Dedifferentiated amniotic fluid mesenchymal stem cell (primary cell): Measurements from ENCODE around the gene CIBAR2.
"Not testable (repeated sequence)": the region's sequence is repeated elsewhere in the genome, so short reads cannot be mapped to it uniquely, and the experiment has no call there.

Experiments
- DNase-seq: peaks from one replicate; pipeline ENCODE4 v3.0.0-alpha.2; 2016; ENCODE audit errors: extremely low spot score

The CIBAR2 gene

GRCh38 chr16:85128079-85128837 lies 16.0 kb upstream of the CIBAR2 start:
- no peak for DNase-seq

- DNase-seq = no peak
These were observed 15.1 kb upstream of the CIBAR2 start for GRCh38 chr16:85127379-85127723.

DNA sequence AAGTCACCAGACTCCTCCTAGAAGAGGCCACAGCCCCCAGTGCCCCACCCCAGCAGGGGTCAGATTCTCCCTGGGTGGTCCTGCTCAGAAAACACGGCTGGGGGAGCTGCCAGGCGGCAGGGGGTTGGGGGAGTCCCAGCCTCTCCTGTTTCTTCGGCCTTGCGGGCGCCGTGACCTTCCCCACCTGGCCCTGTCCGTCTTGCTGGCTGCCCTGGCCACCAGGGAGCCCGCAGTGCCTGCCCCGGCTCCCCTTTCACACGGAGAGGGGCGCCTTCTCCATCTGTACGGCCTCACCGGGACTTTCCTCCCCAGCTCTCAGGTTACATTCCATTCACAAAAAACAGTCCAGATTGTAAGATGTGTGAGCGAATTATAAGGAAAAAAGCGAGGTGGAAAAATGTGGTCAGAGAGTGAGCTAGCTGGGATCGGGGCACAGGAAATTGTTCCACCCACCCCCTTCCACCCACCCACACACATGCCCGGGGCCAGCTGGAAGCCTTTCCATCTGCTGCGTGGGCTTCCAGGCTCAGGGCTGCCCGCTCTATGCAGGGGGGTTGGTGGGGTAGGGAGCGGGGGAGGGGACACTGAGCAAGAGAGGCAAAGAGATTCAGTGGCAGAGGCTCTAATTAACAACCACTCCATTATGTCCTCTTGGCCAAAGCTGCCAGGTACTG lies 14.6 kb upstream of the CIBAR2 start:
- peak; percentile 59 for DNase-seq

DNA sequence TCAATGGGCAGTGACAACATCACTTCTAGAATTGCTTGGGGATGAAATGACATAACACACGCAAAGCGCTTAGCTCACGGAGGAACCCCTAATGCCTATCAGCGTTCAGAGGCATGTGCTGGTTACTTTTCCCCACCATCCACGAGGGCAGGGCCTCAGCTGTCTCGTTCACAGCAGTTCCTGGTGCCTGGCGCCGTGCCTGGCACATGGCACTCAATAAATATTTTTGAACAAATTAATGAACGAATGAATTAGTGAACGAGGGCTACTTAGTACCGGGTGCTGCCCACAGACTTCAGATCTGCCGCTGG lies 14.1 kb upstream of the CIBAR2 start:
- no peak for DNase-seq

GRCh38 chr16:85125570-85126393 lies 13.5 kb upstream of the CIBAR2 start:
- no peak for DNase-seq

DNA sequence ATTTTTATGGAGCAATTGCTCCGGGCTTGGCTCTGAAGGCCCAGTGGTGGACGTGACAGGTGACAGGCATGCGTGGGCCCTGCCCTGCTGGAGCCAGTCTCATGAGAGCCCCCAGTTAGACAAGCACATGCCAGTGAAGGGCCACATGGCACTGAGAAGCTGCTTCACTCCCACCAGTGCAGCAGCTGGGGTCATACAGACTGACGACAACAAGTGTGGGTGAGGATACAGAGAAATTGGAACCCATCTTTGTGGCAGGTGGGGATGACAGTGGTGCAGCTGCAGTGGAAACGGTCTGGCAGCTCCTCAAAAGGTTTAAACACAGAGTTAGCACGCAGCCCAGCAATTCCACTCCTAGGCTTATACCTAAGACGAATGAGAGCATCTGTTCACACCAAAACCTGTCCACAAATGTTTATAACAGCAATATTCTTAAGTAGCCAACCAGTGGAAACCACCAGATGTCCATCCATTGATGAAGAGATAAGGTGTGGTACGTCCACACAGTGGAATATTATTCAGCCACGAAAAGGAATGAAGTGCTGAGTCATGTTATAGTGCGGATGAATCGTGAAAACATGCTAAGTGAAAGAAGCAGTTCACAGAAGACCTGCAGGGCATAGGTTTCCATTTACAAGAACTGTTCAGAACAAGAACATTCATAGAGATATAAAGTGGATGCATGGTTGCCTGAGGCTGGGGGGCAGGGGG lies 12.5 kb upstream of the CIBAR2 start:
- DNase-seq = no peak

- DNase-seq = peak; percentile 53
These were observed 11.8 kb upstream of the CIBAR2 start for GRCh38 chr16:85123891-85124635.

DNA sequence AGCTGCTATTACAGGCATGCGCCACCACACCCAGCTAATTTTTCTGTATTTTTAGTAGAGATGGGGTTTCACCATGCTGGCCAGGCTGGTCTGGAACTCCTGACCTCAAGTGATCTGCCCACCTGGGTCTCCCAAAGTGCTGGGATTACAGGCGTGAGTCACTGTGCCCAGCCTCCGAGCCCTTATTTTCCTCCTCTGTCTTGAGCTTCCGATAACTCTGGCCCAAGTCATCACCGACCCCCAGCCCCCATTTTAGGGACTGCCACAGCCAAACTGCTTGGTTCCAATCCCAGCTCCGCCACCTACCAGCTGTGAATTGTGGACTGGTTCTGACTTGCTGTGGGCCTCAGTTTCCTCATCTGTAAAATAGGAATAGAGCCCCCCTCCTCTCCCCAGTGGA lies 11.2 kb upstream of the CIBAR2 start:
- DNase-seq = not testable (repeated sequence)

- no peak for DNase-seq
These were observed 7.7 kb upstream of the CIBAR2 start for GRCh38 chr16:85120006-85120340.

GRCh38 chr16:85117418-85117817 lies 5.1 kb upstream of the CIBAR2 start:
- no peak for DNase-seq

GRCh38 chr16:85114909-85115567 lies 2.8 kb upstream of the CIBAR2 start:
- DNase-seq = peak; percentile 68

GRCh38 chr16:85113913-85114312 lies 1.6 kb upstream of the CIBAR2 start:
- no peak for DNase-seq

GRCh38 chr16:85113168-85113733 lies 979 bp upstream of the CIBAR2 start:
- DNase-seq = no peak

GRCh38 chr16:85111184-85111583 lies 1.1 kb downstream of the CIBAR2 start:
- no peak for DNase-seq

- no peak for DNase-seq
These were observed 2.2 kb downstream of the CIBAR2 start for GRCh38 chr16:85110105-85110504.

DNA sequence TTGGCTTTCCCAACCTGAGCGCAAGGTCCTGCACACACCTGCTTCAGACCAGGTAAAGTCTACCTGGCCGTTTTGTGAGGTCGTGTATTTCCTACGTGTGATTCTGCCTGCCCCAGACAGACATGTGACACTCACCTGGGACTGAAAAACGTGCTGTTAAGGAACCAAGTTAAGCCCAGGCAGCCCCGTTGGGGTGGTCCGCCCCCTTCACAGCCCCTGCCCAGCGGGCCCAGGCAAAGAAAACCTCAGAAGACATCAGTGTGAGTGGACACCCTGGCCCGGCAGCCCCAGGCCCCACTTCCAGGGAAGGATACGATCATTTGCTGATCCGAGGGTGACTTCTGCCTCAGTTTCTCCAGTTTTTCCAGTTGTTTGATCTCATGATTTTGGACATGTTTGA lies 4.7 kb downstream of the CIBAR2 start:
- DNase-seq = no peak

- DNase-seq = no peak
These were observed 5.2 kb downstream of the CIBAR2 start for GRCh38 chr16:85107083-85107482.

DNA sequence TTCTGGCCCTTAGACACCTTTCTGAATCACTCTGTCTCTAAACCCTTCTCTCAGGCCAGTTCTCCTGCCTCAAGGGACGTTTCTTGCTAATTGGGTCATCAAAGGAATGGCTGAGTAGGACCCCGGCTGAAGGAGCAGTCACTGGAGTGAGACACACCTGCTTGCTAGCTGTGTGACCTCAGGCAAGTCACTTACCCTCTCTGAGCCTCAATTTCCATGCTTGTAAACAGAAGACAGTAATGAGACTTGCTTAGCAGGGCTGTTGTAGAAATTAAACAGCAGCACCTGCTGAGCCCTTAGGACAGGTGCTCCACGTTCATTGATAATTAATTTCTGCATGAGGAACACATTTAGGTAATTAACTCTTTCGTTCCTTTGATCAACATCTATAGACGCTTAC lies 6.8 kb downstream of the CIBAR2 start:
- DNase-seq = no peak

GRCh38 chr16:85104821-85105391 lies 7.4 kb downstream of the CIBAR2 start:
- DNase-seq = no peak

- DNase-seq = no peak
These were observed 8.1 kb downstream of the CIBAR2 start for GRCh38 chr16:85104147-85104546.
